ENCODE results near the gene COL13A1.

- TF ChIP-seq, protein P1, sequence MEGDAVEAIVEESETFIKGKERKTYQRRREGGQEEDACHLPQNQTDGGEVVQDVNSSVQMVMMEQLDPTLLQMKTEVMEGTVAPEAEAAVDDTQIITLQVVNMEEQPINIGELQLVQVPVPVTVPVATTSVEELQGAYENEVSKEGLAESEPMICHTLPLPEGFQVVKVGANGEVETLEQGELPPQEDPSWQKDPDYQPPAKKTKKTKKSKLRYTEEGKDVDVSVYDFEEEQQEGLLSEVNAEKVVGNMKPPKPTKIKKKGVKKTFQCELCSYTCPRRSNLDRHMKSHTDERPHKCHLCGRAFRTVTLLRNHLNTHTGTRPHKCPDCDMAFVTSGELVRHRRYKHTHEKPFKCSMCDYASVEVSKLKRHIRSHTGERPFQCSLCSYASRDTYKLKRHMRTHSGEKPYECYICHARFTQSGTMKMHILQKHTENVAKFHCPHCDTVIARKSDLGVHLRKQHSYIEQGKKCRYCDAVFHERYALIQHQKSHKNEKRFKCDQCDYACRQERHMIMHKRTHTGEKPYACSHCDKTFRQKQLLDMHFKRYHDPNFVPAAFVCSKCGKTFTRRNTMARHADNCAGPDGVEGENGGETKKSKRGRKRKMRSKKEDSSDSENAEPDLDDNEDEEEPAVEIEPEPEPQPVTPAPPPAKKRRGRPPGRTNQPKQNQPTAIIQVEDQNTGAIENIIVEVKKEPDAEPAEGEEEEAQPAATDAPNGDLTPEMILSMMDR (IDR thresholded peaks at IDR 0.05; ENCODE audit: low read length), result no peak
- no peak for TF ChIP-seq EZH2 (IDR thresholded peaks at IDR 0.05; ENCODE audit: borderline replicate concordance, low read length)
Measured at GRCh38 chr10:69844698-69845097, 43.0 kb downstream of the COL13A1 start.
